Transverse colon (tissue), 4 donors: ENCODE measurements around the gene COL11A2. TPM values are rescaled to one million over a fixed set of nuclear protein-coding genes. Genes with fewer than 3 reads are reported as not detected.
"Not testable (repeated sequence)": the region's sequence is repeated elsewhere in the genome, so short reads cannot be mapped to it uniquely, and the experiment has no call there.

Experiments
- DNase-seq: peaks from one replicate; pipeline ENCODE4 v3.0.0-alpha.2; 2019
- H3K27ac ChIP-seq, 4 donors: fragments of 200-600 bp; sonication (generic); 2 replicates each; pipeline ENCODE4 v1.5.1; 2016 to 2018; ENCODE audit warnings: inconsistent platforms in 4 of 4
- H3K27me3 ChIP-seq: fragments of 200-600 bp; sonication (generic); 2 replicates; pipeline ENCODE4 v1.5.1; 2017; ENCODE audit warnings: inconsistent platforms
- H3K36me3 ChIP-seq, 4 donors: fragments of 200-600 bp; sonication (generic); 2 replicates each; pipeline ENCODE4 v1.5.1; 2017 to 2019; ENCODE audit warnings: inconsistent platforms in 4 of 4
- H3K4me1 ChIP-seq, 4 donors: fragments of 200-600 bp; sonication (generic); 2 replicates each; pipeline ENCODE4 v1.5.1; 2017 to 2020; ENCODE audit warnings: inconsistent platforms in 4 of 4
- H3K4me3 ChIP-seq, 4 donors: fragments of 200-600 bp; sonication (generic); 1 replicate in 1 of 4; 2 replicates in 3 of 4; pipeline versions ENCODE4 v1.5.1 to v1.6.1; 2017 to 2019; ENCODE audit warnings: inconsistent platforms in 4 of 4
- H3K9me3 ChIP-seq, 2 donors: fragments of 200-600 bp; sonication (generic); 2 replicates each; pipeline ENCODE4 v1.5.1; 2017 to 2019; ENCODE audit warnings: inconsistent platforms in 2 of 2
- CTCF ChIP-seq, 5 experiments: fragments of 200-600 bp in 3 of 5; fragments of 450-650 bp in 2 of 5; sonication (generic) in 3 of 5; IDR thresholded peaks; 1 replicate in 2 of 5; 2 replicates in 3 of 5; pipeline ENCODE4 v1.5.1; 2016 to 2017; ENCODE audit warnings: antibody characterized with exemption in 5 of 5, inconsistent platforms in 3 of 5, mild to moderate bottlenecking in 2 of 5, moderate library complexity in 1 of 5
- EP300 ChIP-seq: sonication (generic); formaldehyde crosslinking; IDR thresholded peaks from one replicate; pipeline ENCODE4 v1.6.1; 2017; ENCODE audit warnings: antibody characterized with exemption, low read depth
- POLR2A ChIP-seq: fragments of 450-650 bp; IDR thresholded peaks from one replicate; pipeline ENCODE4 v1.6.1; 2016; ENCODE audit warnings: antibody characterized with exemption, mild to moderate bottlenecking, moderate library complexity
- POLR2AphosphoS5 ChIP-seq, 3 donors: sonication (generic); formaldehyde crosslinking; IDR thresholded peaks; one replicate each; pipeline ENCODE4 v1.6.1; 2016; ENCODE audit warnings: antibody characterized with exemption in 3 of 3
- WGBS, 2 donors: methylation state at CpG; one replicate each; pipeline ENCODE4 v1.1.5; 2018; ENCODE audit warnings: low coverage in 1 of 2; 5-methylcytosine and 5-hydroxymethylcytosine counted together
- in situ Hi-C, 4 donors: fragments of 200-750 bp; cut with MboI; loops; one replicate each; pipeline versions ENCODE4 v1.15.0 to v1.15.1; 2017; ENCODE audit warnings: low sequenced_read_pairs in 3 of 4, low pct_ligation_motif_present in 1 of 4, low pct_unique_long_range_greater_than_20kb in 1 of 4
- intact Hi-C: fragments of 100-400 bp; cut with DNase I; formaldehyde crosslinking; loops from one replicate; pipeline ENCODE4 v1.15.1; 2023; ENCODE audit warnings: low total_unique reads
- total RNA-seq, 4 donors: library from RNA; depleted of rRNA; stranded (reverse); fragments of >200 nt; gene quantifications; one replicate each; pipeline ENCODE4 v1.1.0, GENCODE V29; 2016

COL11A2 gene
- total RNA-seq, 4 donors from 2014 or later, result 0.14 to 0.79 (median 0.75) TPM; not detected in 1

GRCh38 chr6:33236328-33236727, 44.1 kb upstream of the COL11A2 start:
- Histone ChIP-seq H3K36me3 (no peaks in the 10 kb centered on the region), H3K4me1 (no peaks in the 10 kb centered on the region), H3K27me3 (peaks cover 59% of the 10 kb centered on the region), H3K27ac (no peak overlapping the region), H3K9me3 (no peaks in the 10 kb centered on the region), H3K4me3 (no peak overlapping the region)
- no peak for DNase-seq
- no peak for TF ChIP-seq POLR2A
- TF ChIP-seq POLR2AphosphoS5 (IDR thresholded peaks at IDR 0.05), result no peak
- no peak for TF ChIP-seq CTCF (IDR thresholded peaks at IDR 0.05)
- no peak for TF ChIP-seq EP300
- intact Hi-C loops, result no loop called here
- in situ Hi-C loops, result loop anchor here in 2 of 4 donors (25.0 kb wide), 2 partner anchors 124 to 224 kb away; partner anchors contain the start of gene HLA-DOA (in 1 of the 2)

GRCh38 chr6:33235221-33235634, 43.0 kb upstream of the COL11A2 start:
- no peak for TF ChIP-seq POLR2A
- TF ChIP-seq EP300, result no peak
- no peak for TF ChIP-seq CTCF (IDR thresholded peaks at IDR 0.05)
- no peak for TF ChIP-seq POLR2AphosphoS5 (IDR thresholded peaks at IDR 0.05)
- no peak for DNase-seq
- 36 to 37% methylated on average over 5 to 6 of the region's 6 CpGs for WGBS, 2 donors
- peaks cover 55% of the 10 kb centered on the region for H3K27me3 ChIP-seq
- no peak overlapping the region for H3K27ac ChIP-seq
- in situ Hi-C loops (loop anchor here in 2 of 4 donors (25.0 kb wide), 2 partner anchors 123 to 223 kb away; partner anchors contain the start of gene HLA-DOA (in 1 of the 2)), intact Hi-C loops (no loop called here)
- H3K4me1 ChIP-seq, result no peaks in the 10 kb centered on the region
- H3K9me3 ChIP-seq, result no peaks in the 10 kb centered on the region
- H3K36me3 ChIP-seq, result no peaks in the 10 kb centered on the region
- H3K4me3 ChIP-seq, result no peak overlapping the region

- DNase-seq, H3K36me3 ChIP-seq, H3K27ac ChIP-seq, H3K4me1 ChIP-seq, intact Hi-C loops, H3K9me3 ChIP-seq, H3K4me3 ChIP-seq: not testable (repeated sequence)
- in situ Hi-C loops, result loop anchor here in 2 of 4 donors (25.0 kb wide), 2 partner anchors 114 to 214 kb away; partner anchors contain the start of gene HLA-DOA (in 1 of the 2)
- WGBS, 2 donors, result 43 to 64% methylated on average over 11 to 14 of the region's 14 CpGs
- peaks cover 54% of the 10 kb centered on the region for H3K27me3 ChIP-seq
Measured at GRCh38 chr6:33226503-33227120, 34.3 kb upstream of the COL11A2 start.

GRCh38 chr6:33217681-33218080, 25.4 kb upstream of the COL11A2 start:
- 73% methylated on average over 3 of the region's 3 CpGs for WGBS, 2 donors
- Histone ChIP-seq H3K9me3 (no peaks in the 10 kb centered on the region), H3K27ac (no peak overlapping the region), H3K4me1 (peaks cover 0 to 15% (median 8%) of the 10 kb centered on the region in 4 donors), H3K36me3 (no peaks in the 10 kb centered on the region), H3K27me3 (peaks cover 41% of the 10 kb centered on the region), H3K4me3 (no peak overlapping the region)
- no peak for DNase-seq
- in situ Hi-C loops, result no loop called here
- TF ChIP-seq POLR2A (no peak), POLR2AphosphoS5 (IDR thresholded peaks at IDR 0.05) (no peak), EP300 (no peak), CTCF (IDR thresholded peaks at IDR 0.05) (no peak)
- intact Hi-C loops, result no loop called here

- 86 to 89% methylated on average over 5 to 6 of the region's 6 CpGs for WGBS, 2 donors
- no peaks in the 10 kb centered on the region for H3K9me3 ChIP-seq
- TF ChIP-seq CTCF (IDR thresholded peaks at IDR 0.05) (no peak), EP300 (no peak), POLR2AphosphoS5 (IDR thresholded peaks at IDR 0.05) (no peak), POLR2A (no peak)
- H3K4me3 ChIP-seq, result no peak overlapping the region
- no peaks in the 10 kb centered on the region for H3K36me3 ChIP-seq
- H3K27me3 ChIP-seq, result peaks cover 40% of the 10 kb centered on the region
- DNase-seq, result no peak
- H3K27ac ChIP-seq, result no peak overlapping the region
- peaks cover 0 to 19% (median 9%) of the 10 kb centered on the region in 4 donors for H3K4me1 ChIP-seq
- in situ Hi-C loops (no loop called here), intact Hi-C loops (no loop called here)
Measured at GRCh38 chr6:33217246-33217645, 25.0 kb upstream of the COL11A2 start.
